Hepatocyte (in vitro differentiated cells): Measurements from ENCODE around the gene GPD2.

ENCODE experiments used
- EZH2 ChIP-seq: fragments of 200-600 bp; sonication (generic); IDR thresholded peaks from 2 replicates; pipeline ENCODE4 v1.6.1; 2016; ENCODE audit warnings: antibody characterized with exemption, mild to moderate bottlenecking, borderline replicate concordance
- EZH2phosphoT487 ChIP-seq: fragments of 200-600 bp; sonication (generic); IDR thresholded peaks from one replicate; pipeline ENCODE4 v1.6.1; 2018; ENCODE audit warnings: antibody characterized with exemption, mild to moderate bottlenecking, low read depth, moderate library complexity; ENCODE audit not compliant: unreplicated experiment, severe bottlenecking
- TF ChIP-seq, protein P1 (sequence below): fragments of 200-600 bp; sonication (generic); IDR thresholded peaks from 2 replicates; pipeline ENCODE4 v1.5.1; 2016; ENCODE audit warnings: antibody characterized with exemption, mild to moderate bottlenecking; ENCODE audit not compliant: poor library complexity

DNA sequence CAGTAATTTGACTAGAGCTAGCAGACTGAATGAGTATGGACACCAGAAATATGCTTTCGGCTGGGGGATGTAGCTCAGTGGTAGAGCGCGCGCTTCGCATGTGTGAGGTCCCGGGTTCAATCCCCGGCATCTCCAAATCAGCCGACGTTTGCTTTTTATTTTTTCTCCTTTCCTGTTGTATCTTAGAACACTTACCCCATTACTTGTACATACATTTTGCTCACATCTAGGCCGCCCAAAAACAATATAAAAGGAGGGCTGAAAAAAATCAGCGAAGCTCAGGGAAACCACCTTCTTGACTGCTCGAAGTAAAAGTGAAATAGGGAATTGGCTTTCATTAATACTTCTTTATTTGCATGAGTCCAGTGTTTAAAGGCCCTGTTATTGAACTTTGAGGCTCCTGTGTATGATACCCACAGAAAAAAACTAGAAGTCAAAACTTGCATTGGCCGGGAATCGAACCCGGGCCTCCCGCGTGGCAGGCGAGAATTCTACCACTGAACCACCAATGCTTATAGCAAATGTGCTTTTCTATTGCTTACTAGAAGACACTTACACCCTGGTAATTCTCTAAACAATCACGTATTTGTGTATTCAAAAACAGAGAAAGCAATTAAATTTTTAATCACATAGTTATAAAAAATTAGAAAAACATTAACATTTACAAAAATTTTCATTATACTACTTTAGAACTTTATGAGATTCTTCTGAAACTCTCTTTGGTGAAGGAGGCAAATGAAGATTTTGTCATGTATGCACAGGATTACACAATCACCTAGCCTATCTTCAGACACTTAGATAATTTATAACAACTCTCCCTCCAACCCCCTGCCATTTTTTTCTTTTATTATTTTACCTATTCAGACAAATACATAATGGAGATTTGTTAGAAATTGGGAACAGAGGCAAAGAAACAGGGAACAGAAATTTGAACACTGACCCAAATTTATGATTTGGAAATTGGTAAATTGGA is 35.2 kb upstream of the GPD2 start:
- TF ChIP-seq EZH2phosphoT487 (no peak), EZH2 (no peak)
- TF ChIP-seq, protein P1, sequence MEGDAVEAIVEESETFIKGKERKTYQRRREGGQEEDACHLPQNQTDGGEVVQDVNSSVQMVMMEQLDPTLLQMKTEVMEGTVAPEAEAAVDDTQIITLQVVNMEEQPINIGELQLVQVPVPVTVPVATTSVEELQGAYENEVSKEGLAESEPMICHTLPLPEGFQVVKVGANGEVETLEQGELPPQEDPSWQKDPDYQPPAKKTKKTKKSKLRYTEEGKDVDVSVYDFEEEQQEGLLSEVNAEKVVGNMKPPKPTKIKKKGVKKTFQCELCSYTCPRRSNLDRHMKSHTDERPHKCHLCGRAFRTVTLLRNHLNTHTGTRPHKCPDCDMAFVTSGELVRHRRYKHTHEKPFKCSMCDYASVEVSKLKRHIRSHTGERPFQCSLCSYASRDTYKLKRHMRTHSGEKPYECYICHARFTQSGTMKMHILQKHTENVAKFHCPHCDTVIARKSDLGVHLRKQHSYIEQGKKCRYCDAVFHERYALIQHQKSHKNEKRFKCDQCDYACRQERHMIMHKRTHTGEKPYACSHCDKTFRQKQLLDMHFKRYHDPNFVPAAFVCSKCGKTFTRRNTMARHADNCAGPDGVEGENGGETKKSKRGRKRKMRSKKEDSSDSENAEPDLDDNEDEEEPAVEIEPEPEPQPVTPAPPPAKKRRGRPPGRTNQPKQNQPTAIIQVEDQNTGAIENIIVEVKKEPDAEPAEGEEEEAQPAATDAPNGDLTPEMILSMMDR, result no peak
